UCSD-AML1 (cell line): ENCODE results near the gene DGKD.

Experiments used
- DNase-seq: peaks from one replicate; lab custom pipeline; 2025; ENCODE audit not compliant: unreplicated experiment; lab: John Stamatoyannopoulos, UW

DGKD gene

DNA sequence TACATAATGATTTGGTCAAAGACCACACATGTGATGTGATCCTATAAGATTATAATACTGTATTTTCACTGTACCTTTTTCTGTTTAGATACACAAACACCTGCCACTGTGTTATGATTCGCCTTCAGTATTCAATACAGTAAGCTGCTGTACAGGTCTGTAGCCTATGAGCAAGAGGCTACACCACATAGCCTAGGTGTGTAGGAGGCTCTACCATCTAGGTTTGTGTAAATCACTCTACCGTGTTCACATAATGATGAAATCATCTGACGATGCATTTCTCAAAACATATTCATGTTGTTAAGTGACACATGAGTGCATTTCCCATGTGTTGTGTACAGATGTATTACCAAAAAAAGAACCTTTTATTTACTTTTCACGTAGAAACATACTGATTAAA is 137.8 kb downstream of the DGKD start:
- DNase-seq = no peak

DNA sequence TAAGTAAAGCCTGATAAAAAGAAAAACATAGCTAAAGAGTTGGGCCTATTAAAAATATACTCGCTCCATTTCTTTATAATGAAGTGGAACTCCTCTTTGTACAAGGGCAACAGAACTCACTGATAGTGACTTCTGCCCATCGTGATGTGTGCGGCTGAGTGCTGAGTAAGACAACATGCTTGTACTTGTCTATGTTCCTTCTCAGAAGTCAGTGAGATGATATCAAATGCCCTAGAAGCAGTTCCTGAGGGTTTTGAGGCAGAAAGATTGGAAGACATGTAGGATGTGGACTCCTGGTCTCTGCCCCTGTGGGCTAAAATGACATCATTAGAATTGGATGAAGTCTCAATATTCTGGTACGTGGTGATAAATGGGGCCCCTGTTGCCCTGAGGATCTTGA is 138.5 kb downstream of the DGKD start:
- no peak for DNase-seq

DNA sequence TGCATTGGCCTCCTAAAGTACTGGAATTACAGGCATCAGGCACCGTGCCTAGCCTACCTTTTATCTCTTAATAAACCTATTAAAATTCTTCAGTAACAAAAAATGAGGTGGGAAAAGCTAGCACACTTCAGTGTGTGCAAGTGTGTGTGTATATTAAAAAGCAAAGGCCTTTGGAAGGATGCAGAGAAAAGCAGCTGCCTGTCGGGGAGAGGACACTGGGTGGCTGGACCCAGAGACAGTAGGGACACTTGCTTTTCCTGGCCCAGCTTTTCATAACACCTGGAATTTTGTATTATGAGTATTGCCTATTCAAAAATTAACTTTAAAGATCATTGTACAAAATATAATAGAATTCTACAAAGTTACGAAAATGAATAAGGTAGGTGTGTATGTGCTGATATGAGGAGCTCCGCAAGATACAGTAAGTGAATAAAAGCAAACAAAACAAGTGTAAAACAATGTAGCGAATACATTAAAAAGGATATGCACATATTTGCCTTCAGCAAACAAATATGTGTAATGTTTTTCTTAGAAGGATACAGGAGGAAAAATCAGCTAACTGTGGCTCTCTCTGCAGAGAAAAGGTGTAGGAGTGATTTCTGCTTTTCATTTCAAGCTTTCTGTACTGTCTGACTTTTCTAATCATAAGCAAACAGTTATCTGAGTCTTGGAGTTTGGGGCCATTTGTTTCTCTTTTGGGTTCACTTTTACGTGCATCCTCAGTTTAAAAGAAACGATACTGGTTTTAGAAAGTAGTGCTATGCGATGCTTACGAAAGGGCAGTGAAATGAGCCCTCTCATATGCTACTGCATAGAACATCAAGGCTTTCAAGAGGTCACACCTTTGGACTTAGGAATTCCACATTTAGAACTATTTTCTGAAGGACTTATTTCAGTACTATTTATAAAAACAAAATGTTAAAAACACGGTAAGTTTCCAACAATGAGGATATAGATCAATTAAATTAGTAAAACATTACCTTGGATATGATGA is 141.5 kb downstream of the DGKD start:
- DNase-seq = no peak

DNA sequence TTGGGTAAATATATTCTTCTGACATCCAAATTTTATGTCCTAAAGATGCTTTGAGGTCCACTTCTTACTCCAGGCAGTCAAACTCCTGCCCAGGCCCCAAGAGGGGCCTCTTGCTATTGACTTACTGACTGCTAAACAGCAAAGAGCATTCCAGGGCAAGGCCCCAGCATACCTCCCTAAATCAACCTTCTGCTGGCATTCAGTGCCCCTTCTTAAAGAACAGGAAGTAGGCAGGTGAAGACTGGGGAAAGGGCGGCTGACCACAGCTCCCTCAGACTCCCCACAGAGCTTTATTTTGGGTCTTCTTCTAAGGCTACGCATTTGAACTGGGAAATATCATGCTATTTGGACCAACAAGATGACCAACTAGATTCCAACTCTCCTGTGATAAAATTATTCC is 143.4 kb downstream of the DGKD start:
- DNase-seq = no peak

DNA sequence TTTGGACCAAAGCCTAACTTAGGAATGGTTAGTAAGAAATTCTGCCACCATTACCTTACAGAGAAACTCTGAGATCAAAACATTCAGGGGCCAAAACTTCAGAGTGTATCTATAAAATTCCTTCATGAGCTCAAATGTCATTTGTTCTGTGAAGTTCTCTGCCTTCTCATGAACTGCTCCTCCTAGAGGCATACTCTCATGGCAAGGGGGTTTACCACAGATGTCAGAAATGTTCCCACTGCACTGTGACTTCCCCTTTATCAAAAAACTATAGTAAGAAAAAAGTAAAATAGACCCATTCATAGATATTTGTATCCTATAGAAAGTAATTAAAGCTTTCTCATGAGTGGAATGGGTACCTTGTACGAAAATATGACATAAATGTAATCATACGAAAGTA is 143.8 kb downstream of the DGKD start:
- DNase-seq = no peak

DNA sequence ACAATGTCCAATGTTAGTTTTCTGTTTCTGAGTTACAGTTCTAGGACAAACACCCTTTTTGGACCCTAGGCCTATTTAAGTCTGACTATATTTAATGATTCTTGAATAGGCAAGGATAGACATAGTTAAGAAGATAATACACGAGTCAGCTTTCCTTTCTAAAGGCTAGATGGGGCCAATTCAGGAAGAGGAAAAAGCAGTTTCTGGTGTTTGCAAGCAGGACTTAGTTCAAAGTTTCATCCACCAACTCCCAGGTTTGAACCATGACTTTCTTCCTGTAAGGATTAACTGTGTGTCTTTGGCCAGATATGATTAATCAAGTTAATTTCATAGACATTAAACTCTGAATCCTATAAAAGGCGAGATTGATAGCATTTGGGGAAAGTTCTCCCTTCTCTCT is 145.6 kb downstream of the DGKD start:
- no peak for DNase-seq

DNA sequence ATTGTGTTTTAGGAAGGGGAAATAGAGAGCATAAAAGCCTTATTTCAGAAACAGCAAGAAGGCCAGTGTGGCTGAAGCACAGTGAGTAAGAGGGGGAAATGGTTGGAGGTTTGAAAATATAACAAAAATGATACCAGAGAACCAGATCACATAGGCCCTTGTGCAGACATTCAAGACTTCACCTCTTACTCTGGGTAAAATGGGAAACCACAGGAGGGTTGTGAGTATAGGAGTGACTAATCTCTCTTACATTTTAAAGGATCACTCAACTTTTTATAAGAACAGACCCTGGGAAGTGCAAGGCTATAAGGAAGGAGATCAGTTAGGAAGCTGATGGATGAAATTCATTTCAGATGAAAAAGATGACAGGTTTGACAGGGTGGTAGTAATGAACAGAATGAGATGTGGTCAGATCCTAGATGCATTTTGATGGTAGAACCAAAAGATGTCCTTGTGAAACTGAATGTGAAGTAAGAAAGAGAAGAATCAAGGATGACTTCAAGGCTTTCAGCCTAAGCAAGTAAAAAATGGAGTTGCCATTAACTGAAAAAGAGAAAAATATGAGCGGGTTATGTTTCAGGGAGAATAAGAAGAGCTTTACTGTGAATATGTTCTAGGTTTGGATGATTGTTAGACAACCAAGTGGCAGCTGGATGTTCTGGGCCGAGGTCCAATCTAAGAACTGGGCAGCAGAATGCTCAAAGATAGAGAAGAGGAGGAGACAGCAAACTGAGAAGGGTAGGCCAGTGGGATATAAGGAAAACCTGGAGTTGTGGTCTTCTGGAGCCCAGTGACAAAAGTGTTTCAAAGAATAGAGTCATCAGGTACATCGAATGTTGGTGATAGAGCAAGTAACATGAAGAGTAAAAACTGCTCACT is 147.1 kb downstream of the DGKD start:
- no peak for DNase-seq

DNA sequence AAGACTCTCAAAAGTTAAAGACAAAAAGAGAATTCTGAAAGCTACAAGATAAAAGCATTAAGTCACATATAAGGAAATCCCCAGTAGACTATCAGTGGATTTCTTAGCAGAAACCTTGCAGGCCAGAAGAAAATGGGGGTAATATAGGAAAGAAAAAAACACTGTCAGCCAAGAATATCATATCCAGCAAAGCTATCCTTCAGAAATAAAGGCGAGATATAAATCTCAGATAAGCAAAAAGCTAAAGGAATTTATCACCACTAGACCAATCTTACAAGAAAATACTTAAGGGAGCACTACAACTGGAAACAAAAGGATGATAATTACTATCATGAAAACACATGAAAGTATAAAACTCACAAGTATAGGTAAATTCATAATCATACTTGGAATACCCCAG is 149.2 kb downstream of the DGKD start:
- DNase-seq = no peak

DNA sequence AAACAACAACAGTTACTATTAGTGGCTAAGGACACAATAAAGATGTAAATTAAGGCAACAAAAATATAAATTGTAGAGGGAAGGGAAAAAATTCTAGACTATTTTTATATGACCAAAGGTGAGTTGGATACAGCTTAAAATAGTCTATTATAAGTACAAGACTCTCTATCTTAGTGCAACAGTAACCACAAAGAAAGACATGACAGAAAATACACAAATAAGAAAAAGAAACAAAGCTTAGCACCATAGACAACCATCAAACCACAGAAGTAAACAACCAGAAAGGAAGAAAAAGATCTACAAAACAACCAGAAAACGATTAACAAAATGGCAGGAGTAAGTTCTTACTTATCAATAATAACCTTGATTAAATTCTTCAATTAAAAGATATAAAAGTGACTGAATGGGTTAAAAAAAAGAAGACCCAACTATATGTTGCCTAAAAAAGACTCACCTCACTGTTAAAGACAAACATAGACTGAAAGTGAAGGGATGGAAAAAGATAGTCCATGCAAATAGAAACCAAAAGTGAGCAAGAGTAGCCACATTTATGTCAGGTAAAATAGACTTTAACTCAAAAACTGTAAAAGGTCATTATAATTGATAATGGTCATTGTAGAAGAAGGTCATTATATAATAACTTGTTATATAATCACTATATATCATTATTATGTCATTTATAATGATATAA is 149.8 kb downstream of the DGKD start:
- no peak for DNase-seq

DNA sequence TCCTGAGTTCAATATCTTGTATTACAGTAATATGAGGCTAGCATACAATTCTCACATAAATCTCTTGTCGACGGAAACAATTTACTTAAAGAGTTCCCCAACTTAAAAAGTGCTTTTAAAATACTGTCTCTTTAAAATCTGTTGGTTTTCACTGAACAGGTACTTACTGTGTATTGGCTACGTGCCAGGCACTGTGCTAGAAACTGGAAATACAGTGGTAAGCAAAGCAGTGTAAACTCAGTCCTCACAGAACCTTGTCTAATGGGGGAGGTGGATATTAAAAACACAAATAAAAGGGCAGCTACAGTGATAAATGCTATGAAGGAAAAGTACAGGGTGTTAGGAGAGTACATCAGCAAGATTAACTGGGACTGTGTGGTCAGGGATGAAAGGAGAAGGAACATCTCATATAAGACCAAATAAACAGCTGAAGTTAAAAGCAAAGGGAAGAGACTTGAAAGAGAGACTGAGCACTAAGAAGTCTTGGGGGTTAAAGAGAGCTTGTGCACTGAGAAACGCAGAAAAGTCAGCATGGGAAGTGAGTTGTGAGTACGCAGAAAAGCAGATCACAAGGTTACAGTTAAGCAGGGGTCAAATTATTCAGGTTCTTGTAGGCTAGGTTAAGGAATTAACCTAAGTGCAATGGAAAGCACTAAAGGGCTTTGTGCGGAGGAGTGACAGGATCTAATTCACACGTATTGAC is 159.8 kb downstream of the DGKD start:
- DNase-seq = no peak

DNA sequence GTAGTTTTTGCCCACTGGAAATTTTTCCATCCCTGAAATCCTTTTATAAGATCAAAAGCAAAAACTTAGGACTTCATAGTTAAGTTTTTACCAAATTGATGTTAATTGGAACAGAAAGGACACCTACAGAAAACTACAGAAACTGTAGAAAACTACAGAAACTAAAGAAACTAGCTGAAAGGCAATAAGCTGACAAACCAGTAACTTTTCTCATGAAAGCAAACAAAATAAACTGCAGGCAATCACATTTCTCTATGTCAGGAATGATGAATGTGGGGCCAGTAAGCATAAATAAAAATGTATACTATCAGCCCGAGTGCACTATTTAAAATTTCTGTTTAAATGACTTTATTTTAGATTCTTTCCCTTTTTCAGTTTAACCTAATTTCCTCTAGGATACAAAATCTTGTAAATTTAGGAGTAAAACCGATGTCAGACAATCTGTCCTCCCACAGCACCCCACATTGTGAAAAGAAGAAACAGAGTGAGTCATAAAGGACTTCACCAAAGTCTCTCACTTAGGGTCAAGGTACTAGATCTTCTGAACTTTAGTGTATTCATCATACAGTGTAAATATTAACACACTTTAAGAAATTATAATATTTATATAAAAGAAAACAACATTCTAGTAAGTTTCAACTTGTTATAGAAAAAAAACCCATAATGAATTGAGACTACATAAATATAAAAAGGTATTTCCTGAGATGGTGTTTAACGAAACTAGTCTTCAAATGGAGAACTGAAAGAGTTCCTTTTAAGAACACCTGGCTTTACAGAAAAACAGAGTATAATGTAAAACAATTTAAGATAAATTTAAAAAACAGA is 165.7 kb downstream of the DGKD start:
- no peak for DNase-seq
